HepG2 (cell line): ENCODE results near the gene TRIM59. TPM values are rescaled to one million over a fixed set of nuclear protein-coding genes. Genes with fewer than 3 reads are reported as not detected.

Experiments used
- ATAC-seq: fragments of 200-7000 bp; cut with Tn5 transposase; 3 replicates; pipeline ENCODE4 v1.9.1; 2020; ENCODE audit warnings: mild to moderate bottlenecking, moderate library complexity
- BruUV-seq: library from RNA; stranded (reverse); fragments of 400-500 nt; replicated peaks from 2 replicates; lab custom pipeline; 2021; lab: Mats Ljungman, UMichigan
- CTCF ChIA-PET: fragments of 300-600 bp; formaldehyde crosslinking; extraction: SDS; loops from one replicate; lab custom pipeline; 2021; ENCODE audit warnings: low total read pairs, inconsistent platforms, low intra/inter-chr PET ratio; lab: Yijun Ruan, JAX
- POLR2A ChIA-PET: fragments of 350-600 bp; sonication (Branson Sonifier 250); formaldehyde crosslinking; loops from one replicate; lab custom pipeline; 2020; ENCODE audit warnings: antibody characterized with exemption, inconsistent platforms; lab: Yijun Ruan, JAX
- DNase-seq: peaks from one replicate; pipeline ENCODE4 v3.0.0-alpha.2; 2015; ENCODE audit warnings: low spot score
- FAIRE-seq: peaks from 3 replicates; lab custom pipeline; 2011; peaks lifted over from hg19 to GRCh38; lab: Jason Lieb, UNC
- H2AFZ ChIP-seq: one replicate; pipeline ENCODE4 v1.6.1; 2011; ENCODE audit warnings: low read length, inconsistent platforms
- H3K27ac ChIP-seq: fragments of 300-600 bp; 3 replicates; pipeline ENCODE4 v1.8.0; 2011; ENCODE audit warnings: mixed run types, mild to moderate bottlenecking, mixed read lengths, low read length, inconsistent platforms; ENCODE audit not compliant: insufficient read depth; ENCODE audit errors: extremely low read length
- H3K27me3 ChIP-seq, 2 experiments: fragments of 200-600 bp in 1 of 2; 2 replicates in 1 of 2; 3 replicates in 1 of 2; pipeline versions ENCODE4 v1.6.0 to v1.8.0; 2011; ENCODE audit warnings: low read length in 2 of 2, mild to moderate bottlenecking in 2 of 2, moderate library complexity in 2 of 2, inconsistent platforms in 1 of 2; ENCODE audit not compliant: insufficient read depth in 2 of 2, control insufficient read depth in 1 of 2
- H3K36me3 ChIP-seq, 2 experiments: fragments of 200-600 bp in 1 of 2; replicated peaks in 1 of 2; 2 replicates in 1 of 2; 3 replicates in 1 of 2; pipeline versions ENCODE4 v1.5.1 to v1.8.0; 2011; ENCODE audit warnings: low read length in 2 of 2, inconsistent platforms in 1 of 2; ENCODE audit not compliant: insufficient read depth in 2 of 2, control insufficient read depth in 1 of 2
- H3K4me1 ChIP-seq: 2 replicates; pipeline ENCODE4 v1.5.1; 2012; ENCODE audit warnings: low read length, inconsistent platforms; ENCODE audit not compliant: insufficient read depth
- H3K4me2 ChIP-seq: 2 replicates; pipeline ENCODE4 v1.6.0; 2011; ENCODE audit warnings: low read depth, low read length, inconsistent platforms
- H3K4me3 ChIP-seq, 3 experiments: fragments of 200-600 bp in 1 of 3; sonication (generic), shearing (Covaris generic) in 1 of 3; replicated peaks in 1 of 3; 2 replicates each; pipeline ENCODE4 v1.5.1; 2011 to 2016; ENCODE audit warnings: low read length in 3 of 3, inconsistent platforms in 2 of 3, low read depth in 2 of 3, mild to moderate bottlenecking in 2 of 3, control low read depth in 1 of 3, mixed read lengths in 1 of 3; ENCODE audit not compliant: insufficient read depth in 1 of 3
- H3K79me2 ChIP-seq: one replicate; pipeline ENCODE4 v1.6.1; 2011; ENCODE audit warnings: low read length, inconsistent platforms; ENCODE audit not compliant: insufficient read depth
- H3K9ac ChIP-seq: 2 replicates; pipeline ENCODE4 v1.6.0; 2011; ENCODE audit warnings: mild to moderate bottlenecking, low read depth, low read length, inconsistent platforms; ENCODE audit not compliant: insufficient read depth
- H3K9me3 ChIP-seq: 2 replicates; pipeline ENCODE4 v1.5.1; 2012; ENCODE audit warnings: mild to moderate bottlenecking, low read length
- H4K20me1 ChIP-seq: 2 replicates; pipeline ENCODE4 v1.6.0; 2011; ENCODE audit warnings: inconsistent platforms, mild to moderate bottlenecking, low read length, moderate library complexity; ENCODE audit not compliant: insufficient read depth
- DR1 ChIP-seq: sonication (generic); formaldehyde crosslinking; IDR thresholded peaks from 2 replicates; pipeline ENCODE4 v1.8.0; 2021; ENCODE audit warnings: mild to moderate bottlenecking, missing genetic modification reagents, inconsistent platforms
- KAT8 ChIP-seq: IDR thresholded peaks from 2 replicates; pipeline ENCODE4 v1.6.1; 2016; ENCODE audit warnings: missing genetic modification reagents, missing compliant biosample characterization
- MAFK ChIP-seq, 2 experiments: IDR thresholded peaks in 1 of 2; conservative IDR thresholded peaks in 1 of 2; 2 replicates each; pipeline ENCODE4 v1.6.1; 2011; ENCODE audit warnings: improper control_type of control experiment in 2 of 2, low read length in 2 of 2
- MXD4 ChIP-seq: IDR thresholded peaks from 2 replicates; pipeline ENCODE4 v1.6.1; 2016; ENCODE audit warnings: mild to moderate bottlenecking, missing biosample characterization, missing genetic modification reagents
- NFE2 ChIP-seq: sonication (generic); formaldehyde crosslinking; IDR thresholded peaks from 2 replicates; pipeline ENCODE4 v1.4.0; 2020; ENCODE audit warnings: missing genetic modification reagents
- TAF15 ChIP-seq: fragments of 200-400 bp; formaldehyde crosslinking; IDR thresholded peaks from one replicate; pipeline ENCODE4 v1.6.1; 2018; ENCODE audit warnings: mild to moderate bottlenecking, low read depth, low read length; ENCODE audit not compliant: poor library complexity, severe bottlenecking
- TCF7L2 ChIP-seq: IDR thresholded peaks from 2 replicates; pipeline ENCODE4 v1.6.1; 2011; ENCODE audit warnings: mild to moderate bottlenecking, low read depth, low read length, moderate library complexity
- TEAD2 ChIP-seq: sonication (generic); formaldehyde crosslinking; IDR thresholded peaks from 2 replicates; pipeline ENCODE4 v1.9.0; 2021; ENCODE audit warnings: missing genetic modification reagents
- ZNF34 ChIP-seq: sonication (generic); formaldehyde crosslinking; IDR thresholded peaks from 2 replicates; pipeline ENCODE4 v1.4.0; 2020; ENCODE audit warnings: mild to moderate bottlenecking, missing genetic modification reagents, borderline replicate concordance
- ZNF713 ChIP-seq: sonication (generic); formaldehyde crosslinking; IDR thresholded peaks from 2 replicates; pipeline ENCODE4 v1.4.0; 2020; ENCODE audit warnings: mild to moderate bottlenecking, missing genetic modification reagents
- ZNF790 ChIP-seq: sonication (generic); formaldehyde crosslinking; IDR thresholded peaks from 2 replicates; pipeline ENCODE4 v1.8.0; 2022; ENCODE audit warnings: missing genetic modification reagents, mild to moderate bottlenecking, borderline replicate concordance
- WGBS: methylation state at CpG from one replicate; pipeline ENCODE4 v1.1.6; 2017; ENCODE audit warnings: low lambda C conversion rate; 5-methylcytosine and 5-hydroxymethylcytosine counted together
- in situ Hi-C: cut with HindIII; loops from 2 replicates; pipeline ENCODE4 v1.10.0; 2017; ENCODE audit warnings: low pct_unique_long_range_greater_than_20kb; ENCODE audit not compliant: extremely low pct_ligation_motif_present
- intact Hi-C: fragments of 100-400 bp; cut with micrococcal nuclease; formaldehyde crosslinking; loops from one replicate; pipeline ENCODE4 v1.10.0; 2022; ENCODE audit not compliant: unreplicated experiment
- polyA plus RNA-seq, 8 experiments: library from polyadenylated mRNA; depleted of rRNA in 3 of 8; stranded (reverse) in 7 of 8; unstranded in 1 of 8; fragments of >200 nt; fragmentation: Illumina TruSeq in 4 of 8; extraction: Trizol in 4 of 8; gene quantifications; 2 replicates each; pipeline versions ENCODE4 v1.2.1 to v1.2.3, GENCODE V29; 2011 to 2016; ENCODE audit warnings: low read depth in 4 of 8, missing spikeins in 1 of 8, mixed read lengths in 1 of 8; ENCODE audit not compliant: insufficient read depth in 1 of 8
- total RNA-seq, 5 experiments: library from RNA; depleted of rRNA; stranded (reverse); fragments of >200 nt; fragmentation: Illumina TruSeq; extraction: Trizol; gene quantifications; 2 replicates each; pipeline ENCODE4 v1.2.3, GENCODE V29; 2016; ENCODE audit warnings: low read depth in 1 of 5
- TF ChIP-seq, protein P1 (sequence below): sonication (generic); formaldehyde crosslinking; IDR thresholded peaks from 2 replicates; pipeline ENCODE4 v1.4.0; 2020; ENCODE audit warnings: mild to moderate bottlenecking, missing genetic modification reagents
- TF ChIP-seq, protein P2 (sequence below): sonication (generic); formaldehyde crosslinking; IDR thresholded peaks from 2 replicates; pipeline ENCODE4 v1.4.0; 2020; ENCODE audit warnings: missing genetic modification reagents, borderline replicate concordance
- TF ChIP-seq, protein P3 (sequence below): IDR thresholded peaks from 2 replicates; pipeline ENCODE4 v1.4.0; 2020; ENCODE audit warnings: mild to moderate bottlenecking, missing genetic modification reagents

Gene TRIM59
- total and polyA plus RNA-seq, 2 of the 13 experiments (the other 11 are each of a cell fraction or from before 2014, with no cell fraction given) = 1.3 to 3.2 TPM

- BruUV-seq = no TSS peak
- Histone ChIP-seq H3K36me3 (no peaks in the 10 kb centered on the region), H3K79me2 (no peaks in the 10 kb centered on the region), H3K4me1 (no peaks in the 10 kb centered on the region), H2AFZ (no peak overlapping the region), H3K4me3 (no peak overlapping the region), H3K27me3 (peaks cover 0 to 8% of the 10 kb centered on the region in 2 experiments; a peak in 4 of 5 replicates), H4K20me1 (no peaks in the 10 kb centered on the region), H3K4me2 (no peak overlapping the region)
- no peak for DNase-seq
- WGBS = 18% methylated on average over 7 of the region's 9 CpGs
- TF ChIP-seq, protein P1, sequence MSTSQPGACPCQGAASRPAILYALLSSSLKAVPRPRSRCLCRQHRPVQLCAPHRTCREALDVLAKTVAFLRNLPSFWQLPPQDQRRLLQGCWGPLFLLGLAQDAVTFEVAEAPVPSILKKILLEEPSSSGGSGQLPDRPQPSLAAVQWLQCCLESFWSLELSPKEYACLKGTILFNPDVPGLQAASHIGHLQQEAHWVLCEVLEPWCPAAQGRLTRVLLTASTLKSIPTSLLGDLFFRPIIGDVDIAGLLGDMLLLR (CRISPR knock-in tag) = no peak
- TF ChIP-seq DR1 (CRISPR knock-in tag) (no peak), NFE2 (CRISPR knock-in tag) (no peak), MXD4 (CRISPR knock-in tag) (no peak), ZNF713 (CRISPR knock-in tag) (no peak), KAT8 (CRISPR knock-in tag) (no peak), TEAD2 (no peak), TCF7L2 (no peak), MAFK (conservative IDR thresholded peaks at IDR 0.05 in 1 of 2, IDR thresholded peaks at IDR 0.05 in 1 of 2; ENCODE audit: low read length in 2 of 2) (no peak), ZNF790 (no peak), TAF15 (no peak), ZNF34 (CRISPR knock-in tag) (no peak)
- TF ChIP-seq, protein P2, sequence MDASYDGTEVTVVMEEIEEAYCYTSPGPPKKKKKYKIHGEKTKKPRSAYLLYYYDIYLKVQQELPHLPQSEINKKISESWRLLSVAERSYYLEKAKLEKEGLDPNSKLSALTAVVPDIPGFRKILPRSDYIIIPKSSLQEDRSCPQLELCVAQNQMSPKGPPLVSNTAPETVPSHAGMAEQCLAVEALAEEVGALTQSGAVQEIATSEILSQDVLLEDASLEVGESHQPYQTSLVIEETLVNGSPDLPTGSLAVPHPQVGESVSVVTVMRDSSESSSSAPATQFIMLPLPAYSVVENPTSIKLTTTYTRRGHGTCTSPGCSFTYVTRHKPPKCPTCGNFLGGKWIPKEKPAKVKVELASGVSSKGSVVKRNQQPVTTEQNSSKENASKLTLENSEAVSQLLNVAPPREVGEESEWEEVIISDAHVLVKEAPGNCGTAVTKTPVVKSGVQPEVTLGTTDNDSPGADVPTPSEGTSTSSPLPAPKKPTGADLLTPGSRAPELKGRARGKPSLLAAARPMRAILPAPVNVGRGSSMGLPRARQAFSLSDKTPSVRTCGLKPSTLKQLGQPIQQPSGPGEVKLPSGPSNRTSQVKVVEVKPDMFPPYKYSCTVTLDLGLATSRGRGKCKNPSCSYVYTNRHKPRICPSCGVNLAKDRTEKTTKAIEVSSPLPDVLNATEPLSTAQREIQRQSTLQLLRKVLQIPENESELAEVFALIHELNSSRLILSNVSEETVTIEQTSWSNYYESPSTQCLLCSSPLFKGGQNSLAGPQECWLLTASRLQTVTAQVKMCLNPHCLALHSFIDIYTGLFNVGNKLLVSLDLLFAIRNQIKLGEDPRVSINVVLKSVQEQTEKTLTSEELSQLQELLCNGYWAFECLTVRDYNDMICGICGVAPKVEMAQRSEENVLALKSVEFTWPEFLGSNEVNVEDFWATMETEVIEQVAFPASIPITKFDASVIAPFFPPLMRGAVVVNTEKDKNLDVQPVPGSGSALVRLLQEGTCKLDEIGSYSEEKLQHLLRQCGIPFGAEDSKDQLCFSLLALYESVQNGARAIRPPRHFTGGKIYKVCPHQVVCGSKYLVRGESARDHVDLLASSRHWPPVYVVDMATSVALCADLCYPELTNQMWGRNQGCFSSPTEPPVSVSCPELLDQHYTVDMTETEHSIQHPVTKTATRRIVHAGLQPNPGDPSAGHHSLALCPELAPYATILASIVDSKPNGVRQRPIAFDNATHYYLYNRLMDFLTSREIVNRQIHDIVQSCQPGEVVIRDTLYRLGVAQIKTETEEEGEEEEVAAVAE (CRISPR knock-in tag) = no peak
- TF ChIP-seq, protein P3, sequence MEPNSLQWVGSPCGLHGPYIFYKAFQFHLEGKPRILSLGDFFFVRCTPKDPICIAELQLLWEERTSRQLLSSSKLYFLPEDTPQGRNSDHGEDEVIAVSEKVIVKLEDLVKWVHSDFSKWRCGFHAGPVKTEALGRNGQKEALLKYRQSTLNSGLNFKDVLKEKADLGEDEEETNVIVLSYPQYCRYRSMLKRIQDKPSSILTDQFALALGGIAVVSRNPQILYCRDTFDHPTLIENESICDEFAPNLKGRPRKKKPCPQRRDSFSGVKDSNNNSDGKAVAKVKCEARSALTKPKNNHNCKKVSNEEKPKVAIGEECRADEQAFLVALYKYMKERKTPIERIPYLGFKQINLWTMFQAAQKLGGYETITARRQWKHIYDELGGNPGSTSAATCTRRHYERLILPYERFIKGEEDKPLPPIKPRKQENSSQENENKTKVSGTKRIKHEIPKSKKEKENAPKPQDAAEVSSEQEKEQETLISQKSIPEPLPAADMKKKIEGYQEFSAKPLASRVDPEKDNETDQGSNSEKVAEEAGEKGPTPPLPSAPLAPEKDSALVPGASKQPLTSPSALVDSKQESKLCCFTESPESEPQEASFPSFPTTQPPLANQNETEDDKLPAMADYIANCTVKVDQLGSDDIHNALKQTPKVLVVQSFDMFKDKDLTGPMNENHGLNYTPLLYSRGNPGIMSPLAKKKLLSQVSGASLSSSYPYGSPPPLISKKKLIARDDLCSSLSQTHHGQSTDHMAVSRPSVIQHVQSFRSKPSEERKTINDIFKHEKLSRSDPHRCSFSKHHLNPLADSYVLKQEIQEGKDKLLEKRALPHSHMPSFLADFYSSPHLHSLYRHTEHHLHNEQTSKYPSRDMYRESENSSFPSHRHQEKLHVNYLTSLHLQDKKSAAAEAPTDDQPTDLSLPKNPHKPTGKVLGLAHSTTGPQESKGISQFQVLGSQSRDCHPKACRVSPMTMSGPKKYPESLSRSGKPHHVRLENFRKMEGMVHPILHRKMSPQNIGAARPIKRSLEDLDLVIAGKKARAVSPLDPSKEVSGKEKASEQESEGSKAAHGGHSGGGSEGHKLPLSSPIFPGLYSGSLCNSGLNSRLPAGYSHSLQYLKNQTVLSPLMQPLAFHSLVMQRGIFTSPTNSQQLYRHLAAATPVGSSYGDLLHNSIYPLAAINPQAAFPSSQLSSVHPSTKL = no peak
- TF ChIP-seq, all 625 proteins: peak for 0
- no peak; the same call in 2 of the 3 replicates for ATAC-seq
- in situ Hi-C loops = no loop called here
- ChIA-PET CTCF (no interaction called here), POLR2A (interaction anchor here (0.8 kb wide), 1 partner anchor 10 kb away, joined by 3 read pairs; the partner anchor contains the start of gene TRIM59)
- Histone ChIP-seq H3K27ac (no peak overlapping the region), H3K9me3 (no peaks in the 10 kb centered on the region), H3K9ac (no peak overlapping the region)
- intact Hi-C loops = no loop called here
- FAIRE-seq = no peak
Measured at GRCh38 chr3:160459450-160459970, 9.9 kb upstream of the TRIM59 start.
